ENCODE data around the gene SNX33. TPM values are rescaled to one million over a fixed set of nuclear protein-coding genes. Genes with fewer than 3 reads are reported as not detected.
"Not testable (repeated sequence)": the region's sequence is repeated elsewhere in the genome, so short reads cannot be mapped to it uniquely, and the experiment has no call there.

SNX33 gene
- total and polyA plus RNA-seq, 7 experiments from 2014 or later, result 0.13 to 3.4 (median 1.3) TPM

- H3K27ac Mint-ChIP-seq; POLR2A ChIA-PET; H3K4me3 Mint-ChIP-seq; H3K4me1 Mint-ChIP-seq; H3K36me3 Mint-ChIP-seq; H3K4me3 ChIP-seq (ENCODE audit: low read length); H3K27me3 ChIP-seq (ENCODE audit: control insufficient read depth in 2 of 2, insufficient read depth in 2 of 2, low read length in 2 of 2); H3K4me1 ChIP-seq (ENCODE audit: control insufficient read depth in 2 of 2, insufficient read depth in 2 of 2, low read length in 2 of 2); H3K27ac ChIP-seq (ENCODE audit: low read depth, low read length); H3K9me3 ChIP-seq (ENCODE audit: control insufficient read depth in 2 of 3, low read length in 3 of 3); H3K36me3 ChIP-seq (ENCODE audit: control insufficient read depth in 2 of 3, insufficient read depth in 3 of 3, low read length in 3 of 3); ATAC-seq; H3K9me3 Mint-ChIP-seq; intact Hi-C loops (cut with micrococcal nuclease); CTCF ChIA-PET; DNase-seq: not testable (repeated sequence)
- peaks cover 14 to 26% (median 19%) of the 10 kb centered on the region in 5 donors for H3K27me3 Mint-ChIP-seq
Measured at GRCh38 chr15:75710874-75711273, 63.2 kb downstream of the SNX33 start.

DNA sequence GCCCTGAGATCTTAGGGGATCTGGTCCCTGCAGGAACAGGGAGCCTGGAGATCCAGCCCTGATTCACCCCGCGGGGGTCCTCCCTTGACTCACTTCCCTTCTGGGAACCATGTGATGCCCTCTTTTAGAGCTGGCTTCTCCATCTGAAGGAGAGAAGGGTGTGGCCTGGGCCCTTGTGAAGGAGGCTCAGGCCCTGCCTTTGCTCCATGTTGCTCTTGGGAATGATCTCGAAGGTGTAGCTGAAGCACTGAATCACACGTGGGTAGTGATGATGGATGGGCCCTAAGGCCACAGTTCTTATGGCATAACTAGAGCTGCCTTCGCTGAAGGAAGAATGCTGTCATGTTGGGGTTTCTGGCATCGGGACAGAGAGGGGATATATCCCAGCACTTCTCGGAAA is 63.8 kb downstream of the SNX33 start:
- H3K9me3 ChIP-seq (ENCODE audit: control insufficient read depth in 2 of 3, low read length in 3 of 3); H3K4me3 Mint-ChIP-seq; DNase-seq; H3K4me3 ChIP-seq (ENCODE audit: low read length); H3K4me1 Mint-ChIP-seq; ATAC-seq; CTCF ChIA-PET; H3K27ac ChIP-seq (ENCODE audit: low read depth, low read length); H3K27ac Mint-ChIP-seq; H3K4me1 ChIP-seq (ENCODE audit: control insufficient read depth in 2 of 2, insufficient read depth in 2 of 2, low read length in 2 of 2); H3K36me3 Mint-ChIP-seq; POLR2A ChIA-PET; H3K36me3 ChIP-seq (ENCODE audit: control insufficient read depth in 2 of 3, insufficient read depth in 3 of 3, low read length in 3 of 3); intact Hi-C loops (cut with micrococcal nuclease); H3K9me3 Mint-ChIP-seq; H3K27me3 ChIP-seq (ENCODE audit: control insufficient read depth in 2 of 2, insufficient read depth in 2 of 2, low read length in 2 of 2): not testable (repeated sequence)
- H3K27me3 Mint-ChIP-seq, result peaks cover 14 to 26% (median 19%) of the 10 kb centered on the region in 5 donors

Other genes starting within 250 kb of the SNX33 start
- 100 to 1,000 TPM; 115 to 139 (median 130) TPM for gene SIN3A, start 196.2 kb upstream of the SNX33 start, total RNA-seq
- 10 to 100 TPM; 18.0 to 22.2 TPM for gene SIN3A, start 196.2 kb upstream of the SNX33 start, polyA plus RNA-seq
- gene PTPN9, start 68.6 kb upstream of the SNX33 start, total RNA-seq, result 10 to 100 TPM; 11.2 to 35.6 (median 15.7) TPM
- gene PTPN9, start 68.6 kb upstream of the SNX33 start, polyA plus RNA-seq, result 10 to 100 TPM; 14.3 to 20.7 TPM
- gene SNUPN, start 22.2 kb upstream of the SNX33 start, total RNA-seq, result 10 to 100 TPM; 16.5 to 33.2 (median 21.5) TPM
- 10 to 100 TPM; 41.1 to 51.5 TPM for gene SNUPN, start 22.2 kb upstream of the SNX33 start, polyA plus RNA-seq
- gene IMP3, start 7.7 kb upstream of the SNX33 start, total RNA-seq, result 100 to 1,000 TPM in 1 of 5 experiments, 10 to 100 TPM in 4; 32.3 to 100 (median 89.5) TPM
- 100 to 1,000 TPM; 232 to 325 TPM for gene IMP3, start 7.7 kb upstream of the SNX33 start, polyA plus RNA-seq
- not detected for gene CSPG4, start 64.9 kb downstream of the SNX33 start, total RNA-seq
- gene CSPG4, start 64.9 kb downstream of the SNX33 start, polyA plus RNA-seq, result not detected
- 10 to 100 TPM; 28.2 to 32.1 (median 28.8) TPM for gene UBE2Q2, start 195.5 kb downstream of the SNX33 start, total RNA-seq
- 10 to 100 TPM; 27.7 to 30.5 TPM for gene UBE2Q2, start 195.5 kb downstream of the SNX33 start, polyA plus RNA-seq